T-cell (primary cell): ENCODE measurements around the gene LTN1. TPM values are rescaled to one million over a fixed set of nuclear protein-coding genes. Genes with fewer than 3 reads are reported as not detected.

ENCODE experiments used
- ATAC-seq, 4 experiments: fragments of 200-7000 bp in 3 of 4; fragments of 150-1000 bp in 1 of 4; cut with Tn5 transposase; replicated peaks in 1 of 4; 1 replicate in 3 of 4; 2 replicates in 1 of 4; pipeline ENCODE4 v1.10.0; 2021; ENCODE audit warnings: moderate library complexity in 3 of 4, mild to moderate bottlenecking in 2 of 4, moderate number of reproducible peaks in 1 of 4
- CTCF ChIA-PET, 2 donors: fragments of 300-600 bp; sonication (Branson Sonifier 250); formaldehyde crosslinking; loops; one replicate each; lab custom pipeline; 2022; ENCODE audit warnings: antibody characterized with exemption in 2 of 2; lab: Charles Lee
- POLR2A ChIA-PET, 2 donors: fragments of 300-600 bp; sonication (Branson Sonifier 250); formaldehyde crosslinking; loops; one replicate each; lab custom pipeline; 2022; ENCODE audit warnings: antibody characterized with exemption in 2 of 2; lab: Charles Lee
- DNase-seq, 35 experiments: peaks; one replicate each; pipeline versions ENCODE4 v3.0.0 to v3.0.0-alpha.2; 2013 to 2023
- H3K27ac ChIP-seq: one replicate; pipeline ENCODE4 v1.5.1; 2013; ENCODE audit warnings: low read length
- H3K27me3 ChIP-seq, 2 experiments: replicated peaks in 1 of 2; 1 replicate in 1 of 2; 2 replicates in 1 of 2; pipeline versions ENCODE4 v1.6.1 to v1.7.0; 2013; ENCODE audit warnings: low read length in 1 of 2, mixed read lengths in 1 of 2; ENCODE audit not compliant: control insufficient read depth in 2 of 2, insufficient read depth in 2 of 2; ENCODE audit errors: extremely low read depth in 1 of 2
- H3K36me3 ChIP-seq, 2 donors: 1 replicate in 1 of 2; 2 replicates in 1 of 2; pipeline versions ENCODE4 v1.6.1 to v1.7.0; 2013; ENCODE audit warnings: low read length in 1 of 2; ENCODE audit not compliant: control insufficient read depth in 2 of 2, insufficient read depth in 1 of 2; ENCODE audit errors: extremely low read depth in 1 of 2
- H3K4me1 ChIP-seq, 2 experiments: 1 replicate in 1 of 2; 2 replicates in 1 of 2; pipeline versions ENCODE4 v1.6.1 to v1.7.0; 2013; ENCODE audit warnings: low read length in 2 of 2, mixed read lengths in 1 of 2; ENCODE audit not compliant: insufficient read depth in 2 of 2, control insufficient read depth in 1 of 2; ENCODE audit errors: extremely low read depth in 1 of 2
- H3K4me3 ChIP-seq, 2 donors: 1 replicate in 1 of 2; 2 replicates in 1 of 2; pipeline versions ENCODE4 v1.5.1 to v1.7.0; 2013; ENCODE audit warnings: mild to moderate bottlenecking in 2 of 2, low read length in 1 of 2, moderate library complexity in 1 of 2; ENCODE audit not compliant: control insufficient read depth in 1 of 2; ENCODE audit errors: extremely low read depth in 1 of 2
- H3K9me3 ChIP-seq: 2 replicates; pipeline ENCODE4 v1.7.0; 2013
- H3K27ac Mint-ChIP-seq, 2 donors: one replicate each; pipeline ENCODE4 v1.8.0; 2020 to 2021; ENCODE audit warnings: mild to moderate bottlenecking in 2 of 2, mixed read lengths in 2 of 2
- H3K27me3 Mint-ChIP-seq, 2 donors: one replicate each; pipeline ENCODE4 v1.8.0; 2021 to 2022; ENCODE audit warnings: mixed read lengths in 2 of 2
- H3K36me3 Mint-ChIP-seq: one replicate; pipeline ENCODE4 v1.8.0; 2021; ENCODE audit warnings: mixed read lengths
- H3K4me1 Mint-ChIP-seq, 3 donors: one replicate each; pipeline ENCODE4 v1.8.0; 2020 to 2022; ENCODE audit warnings: mixed read lengths in 3 of 3, mild to moderate bottlenecking in 1 of 3
- H3K4me3 Mint-ChIP-seq, 3 donors: one replicate each; pipeline ENCODE4 v1.8.0; 2020 to 2022; ENCODE audit warnings: mild to moderate bottlenecking in 3 of 3, mixed read lengths in 3 of 3, moderate library complexity in 3 of 3
- H3K9me3 Mint-ChIP-seq, 3 donors: one replicate each; pipeline ENCODE4 v1.8.0; 2020 to 2022; ENCODE audit warnings: mixed read lengths in 3 of 3
- WGBS: methylation state at CpG from one replicate; pipeline ENCODE4 v1.1.5; 2013; ENCODE audit warnings: missing lambda C conversion rate; ENCODE audit not compliant: insufficient coverage; 5-methylcytosine and 5-hydroxymethylcytosine counted together
- total RNA-seq, 35 experiments: library from RNA in 6 of 35; stranded (reverse) in 6 of 35; fragments of 120-200 nt in 1 of 35; gene quantifications; one replicate each; pipeline versions ENCODE4 v1.2.1 to v1.2.4 and lab custom pipeline; 2013 to 2026

The LTN1 gene
- total RNA-seq, 5 donors from 2014 or later (not counting 1 experiment from before 2014, with no cell fraction given) = 23.4 to 34.1 (median 25.2) TPM

DNA sequence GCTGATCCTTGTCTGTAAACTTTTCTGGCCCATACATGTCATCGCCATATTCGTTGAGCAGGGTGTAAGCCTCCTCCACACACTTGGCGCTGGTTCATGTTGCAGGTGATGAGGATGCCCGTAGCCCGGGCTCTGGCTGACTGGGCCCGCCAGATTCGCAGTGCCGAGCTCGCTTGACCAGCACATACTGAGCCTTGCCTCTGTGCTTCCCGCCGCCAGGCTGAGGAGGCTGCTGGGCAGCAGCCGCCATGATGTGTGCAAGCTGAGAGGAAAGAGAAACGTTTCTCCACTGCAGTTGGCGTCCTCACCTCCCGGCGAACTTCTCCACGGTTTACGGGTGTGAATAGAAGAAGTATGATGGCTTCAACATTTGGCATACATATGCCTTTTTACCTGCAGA is 89.2 kb downstream of the LTN1 start:
- no peaks in the 10 kb centered on the region for H3K4me1 Mint-ChIP-seq
- H3K27ac Mint-ChIP-seq = no peak overlapping the region
- Histone ChIP-seq H3K4me3 (no peak overlapping the region), H3K9me3 (no peaks in the 10 kb centered on the region), H3K27ac (no peak overlapping the region), H3K4me1 (no peaks in the 10 kb centered on the region), H3K27me3 (peaks cover 0 to 4% of the 10 kb centered on the region in 2 experiments), H3K36me3 (no peaks in the 10 kb centered on the region)
- no peak overlapping the region for H3K4me3 Mint-ChIP-seq
- H3K9me3 Mint-ChIP-seq = peaks cover 0 to 5% (median 0%) of the 10 kb centered on the region in 3 donors
- peaks cover 3% of the 10 kb centered on the region for H3K36me3 Mint-ChIP-seq
- peaks cover 0 to 3% of the 10 kb centered on the region in 2 donors for H3K27me3 Mint-ChIP-seq
- ATAC-seq = no peak
- DNase-seq = no peak
- POLR2A ChIA-PET = no interaction called here
- 96% methylated on average over 7 of the region's 18 CpGs for WGBS
- CTCF ChIA-PET = no interaction called here

DNA sequence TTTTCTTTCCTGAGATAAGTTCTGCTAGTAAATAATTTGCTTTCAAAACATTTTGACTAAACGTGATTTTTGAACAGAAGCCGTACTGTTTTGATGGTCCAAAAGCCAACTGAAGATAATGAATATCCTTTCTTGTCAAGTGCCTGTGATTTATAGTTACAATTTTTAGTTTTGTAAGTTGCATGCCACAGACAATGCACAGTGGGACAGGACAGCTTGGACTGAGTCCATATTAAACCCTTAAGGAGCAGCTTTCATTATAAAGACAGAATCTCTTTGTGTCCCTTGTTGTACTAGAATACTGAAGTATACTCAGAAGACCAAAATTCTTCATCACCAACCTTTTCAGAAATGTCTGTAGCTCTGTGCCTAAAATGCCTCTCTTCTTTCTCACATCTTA is 92.2 kb downstream of the LTN1 start:
- DNase-seq (no peak), ATAC-seq (no peak)
- ChIA-PET CTCF (interaction anchor here in 1 of 2 donors (0.6 kb wide), 1 partner anchor 15 kb away, joined by 3 read pairs; no protein-coding TSS in a partner anchor), POLR2A (no interaction called here)
- Mint-ChIP-seq H3K27ac (no peak overlapping the region), H3K36me3 (peaks cover 3% of the 10 kb centered on the region), H3K27me3 (peaks cover 8 to 9% of the 10 kb centered on the region in 2 donors), H3K4me3 (no peak overlapping the region), H3K9me3 (peaks cover 0 to 5% (median 0%) of the 10 kb centered on the region in 3 donors), H3K4me1 (no peaks in the 10 kb centered on the region)
- Histone ChIP-seq H3K36me3 (no peaks in the 10 kb centered on the region), H3K9me3 (no peaks in the 10 kb centered on the region), H3K27ac (no peak overlapping the region), H3K4me1 (no peaks in the 10 kb centered on the region), H3K4me3 (no peak overlapping the region), H3K27me3 (peaks cover 0 to 6% of the 10 kb centered on the region in 2 experiments)
- WGBS = no CpG with 5 or more reads among the region's 2 CpGs

DNA sequence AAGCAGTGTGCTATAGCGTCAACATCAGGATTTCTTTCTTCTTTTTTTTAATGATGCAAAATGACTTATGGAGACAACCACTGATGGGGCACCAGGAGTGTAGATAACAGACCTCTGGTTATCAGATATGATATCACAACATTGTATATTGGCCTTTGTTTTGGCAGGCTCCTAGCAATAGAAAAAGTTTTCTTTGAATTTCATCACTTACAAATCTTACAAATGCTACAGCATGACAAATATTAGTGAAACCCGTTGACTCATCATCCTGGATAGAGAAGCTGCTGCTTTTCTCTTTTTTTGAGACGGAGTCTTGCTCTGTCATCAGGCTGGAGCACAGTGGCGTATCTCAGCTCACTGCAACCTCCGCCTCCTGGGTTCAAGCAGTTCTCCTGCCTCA is 92.9 kb downstream of the LTN1 start:
- Histone ChIP-seq H3K27me3 (peaks cover 0 to 8% of the 10 kb centered on the region in 2 experiments), H3K4me3 (no peak overlapping the region), H3K27ac (no peak overlapping the region), H3K4me1 (no peaks in the 10 kb centered on the region), H3K9me3 (no peaks in the 10 kb centered on the region), H3K36me3 (no peaks in the 10 kb centered on the region)
- Mint-ChIP-seq H3K36me3 (peaks cover 3% of the 10 kb centered on the region), H3K27me3 (peaks cover 8 to 11% of the 10 kb centered on the region in 2 donors), H3K4me3 (no peak overlapping the region), H3K9me3 (peaks cover 0 to 5% (median 0%) of the 10 kb centered on the region in 3 donors), H3K27ac (no peak overlapping the region), H3K4me1 (no peaks in the 10 kb centered on the region)
- ATAC-seq (no peak), DNase-seq (no peak)
- CTCF ChIA-PET = no interaction called here
- POLR2A ChIA-PET = no interaction called here
- 95% methylated on average over 2 of the region's 5 CpGs for WGBS

DNA sequence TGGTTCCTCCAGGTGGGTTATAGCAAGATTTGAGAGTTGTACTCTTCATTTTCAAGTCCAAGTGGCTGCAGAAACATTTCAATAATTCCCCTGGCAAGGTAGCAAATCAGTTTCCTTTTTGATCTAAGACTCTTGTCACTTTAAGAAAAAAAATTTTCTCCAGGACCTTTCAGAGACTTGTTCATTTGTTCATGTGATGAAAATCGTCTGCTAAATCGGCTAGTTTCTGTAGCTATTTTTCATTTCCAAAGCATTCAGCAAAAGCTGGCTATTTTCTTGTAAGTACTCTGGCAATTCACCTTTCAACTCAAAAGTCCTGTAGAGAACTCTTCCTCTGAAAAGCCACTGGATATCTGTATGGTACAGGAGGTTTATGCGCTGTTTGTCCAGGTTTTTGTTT is 93.5 kb downstream of the LTN1 start:
- 100% methylated on average over 1 of the region's 3 CpGs for WGBS
- POLR2A ChIA-PET = no interaction called here
- H3K4me3 ChIP-seq = no peak overlapping the region
- peaks cover 8 to 11% of the 10 kb centered on the region in 2 donors for H3K27me3 Mint-ChIP-seq
- H3K36me3 ChIP-seq = no peaks in the 10 kb centered on the region
- H3K27ac ChIP-seq = no peak overlapping the region
- H3K4me1 ChIP-seq = no peaks in the 10 kb centered on the region
- no peaks in the 10 kb centered on the region for H3K9me3 ChIP-seq
- no peak overlapping the region for H3K27ac Mint-ChIP-seq
- ATAC-seq (no peak), DNase-seq (no peak)
- CTCF ChIA-PET = no interaction called here
- no peaks in the 10 kb centered on the region for H3K4me1 Mint-ChIP-seq
- H3K36me3 Mint-ChIP-seq = peaks cover 3% of the 10 kb centered on the region
- peaks cover 0 to 5% (median 0%) of the 10 kb centered on the region in 3 donors for H3K9me3 Mint-ChIP-seq
- peaks cover 0 to 8% of the 10 kb centered on the region in 2 experiments for H3K27me3 ChIP-seq
- H3K4me3 Mint-ChIP-seq = no peak overlapping the region

DNA sequence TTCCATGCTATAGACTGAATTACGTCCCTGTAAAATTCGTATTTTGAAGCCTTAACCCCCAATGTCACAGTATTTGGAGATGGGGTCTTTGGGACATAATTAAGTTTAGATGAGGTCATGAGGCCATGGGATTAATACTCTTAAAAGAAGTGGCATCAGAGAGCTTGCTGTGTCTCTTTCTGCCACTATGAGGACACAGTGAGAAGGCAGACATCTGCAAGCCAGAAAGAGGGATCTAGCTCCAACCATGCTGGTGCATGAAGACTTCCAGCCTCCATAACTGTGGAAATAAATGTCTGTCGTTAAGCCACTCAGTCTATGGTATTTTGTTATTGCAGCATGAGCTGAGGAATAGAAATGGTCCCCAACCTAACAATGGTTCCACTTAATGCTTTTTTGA is 99.0 kb downstream of the LTN1 start:
- WGBS = no CpG with 5 or more reads among the region's 3 CpGs
- Mint-ChIP-seq H3K9me3 (no peaks in the 10 kb centered on the region), H3K27me3 (peaks cover 8 to 19% of the 10 kb centered on the region in 2 donors), H3K36me3 (no peaks in the 10 kb centered on the region), H3K4me3 (no peak overlapping the region), H3K27ac (no peak overlapping the region), H3K4me1 (no peaks in the 10 kb centered on the region)
- ATAC-seq (no peak), DNase-seq (no peak)
- ChIA-PET CTCF (interaction anchor here in 1 of 2 donors (0.6 to 0.8 kb wide), 2 partner anchors 35 to 40 kb away, joined by 3 to 5 read pairs; no protein-coding TSS in a partner anchor), POLR2A (no interaction called here)
- Histone ChIP-seq H3K4me3 (no peak overlapping the region), H3K27me3 (peaks cover 0 to 7% of the 10 kb centered on the region in 2 experiments), H3K27ac (no peak overlapping the region), H3K36me3 (no peaks in the 10 kb centered on the region), H3K4me1 (no peaks in the 10 kb centered on the region), H3K9me3 (no peaks in the 10 kb centered on the region)

DNA sequence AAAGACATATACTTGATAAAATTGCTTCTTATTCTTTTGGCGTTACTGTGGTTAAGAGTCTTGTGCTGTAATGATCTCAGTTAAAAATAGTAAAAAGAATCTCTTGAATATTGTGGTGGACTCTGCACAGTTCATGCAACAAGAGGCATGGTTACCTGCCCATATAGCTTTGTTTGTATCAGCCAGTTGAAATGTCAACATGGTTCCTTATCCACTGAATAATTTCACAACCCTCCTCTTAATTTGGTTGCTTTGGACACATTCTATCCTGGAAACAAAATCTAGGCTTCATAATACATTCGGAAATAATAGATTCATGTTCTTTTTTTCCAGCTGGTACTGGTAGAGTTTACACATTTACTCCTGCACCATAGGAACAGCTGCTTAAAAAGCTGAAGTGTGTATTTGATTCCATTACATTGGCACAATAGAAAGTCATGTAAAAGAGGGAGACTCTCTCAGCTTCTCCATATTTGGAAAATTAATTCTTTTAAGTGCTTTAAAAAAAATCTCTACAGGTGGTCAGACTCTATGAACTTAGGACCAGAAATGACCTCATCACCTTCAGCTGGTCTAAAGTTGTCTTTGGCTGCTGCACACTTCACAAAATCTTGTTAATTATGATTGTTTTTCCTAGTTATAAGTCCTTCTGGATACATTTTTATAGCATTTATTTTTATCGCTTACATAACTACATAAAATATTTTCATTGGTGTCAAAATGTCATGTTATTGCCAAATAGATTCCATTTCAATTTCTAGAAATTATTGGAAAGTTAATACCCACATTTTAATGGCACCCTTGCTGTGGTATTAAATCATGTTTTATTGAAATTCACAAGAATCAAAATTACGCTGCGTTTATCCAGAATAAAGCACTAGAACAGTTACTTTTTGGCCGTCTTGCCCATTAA is 100.2 kb downstream of the LTN1 start:
- Mint-ChIP-seq H3K27me3 (peaks cover 8 to 19% of the 10 kb centered on the region in 2 donors), H3K27ac (no peak overlapping the region), H3K36me3 (no peaks in the 10 kb centered on the region), H3K4me3 (no peak overlapping the region), H3K9me3 (no peaks in the 10 kb centered on the region), H3K4me1 (no peaks in the 10 kb centered on the region)
- Histone ChIP-seq H3K27ac (no peak overlapping the region), H3K4me1 (no peaks in the 10 kb centered on the region), H3K9me3 (no peaks in the 10 kb centered on the region), H3K4me3 (no peak overlapping the region), H3K27me3 (peaks cover 0 to 7% of the 10 kb centered on the region in 2 experiments), H3K36me3 (no peaks in the 10 kb centered on the region)
- ChIA-PET POLR2A (interaction anchor here in 1 of 2 donors (0.5 kb wide), 1 partner anchor 48 kb away, joined by 3 read pairs; no protein-coding TSS in a partner anchor), CTCF (interaction anchor here in 1 of 2 donors (0.8 kb wide), 1 partner anchor 34 kb away, joined by 3 read pairs; no protein-coding TSS in a partner anchor)
- no peak for DNase-seq
- WGBS = 100% methylated on average over 1 of the region's 6 CpGs
- no peak for ATAC-seq
